Measurements from ENCODE around the gene UBALD2. TPM values are rescaled to one million over a fixed set of nuclear protein-coding genes. Genes with fewer than 3 reads are reported as not detected.
"Not testable (repeated sequence)": the region's sequence is repeated elsewhere in the genome, so short reads cannot be mapped to it uniquely, and the experiment has no call there.

UBALD2 gene
- total RNA-seq, 1 donor from 2014 or later, result 8.2 TPM

DNA sequence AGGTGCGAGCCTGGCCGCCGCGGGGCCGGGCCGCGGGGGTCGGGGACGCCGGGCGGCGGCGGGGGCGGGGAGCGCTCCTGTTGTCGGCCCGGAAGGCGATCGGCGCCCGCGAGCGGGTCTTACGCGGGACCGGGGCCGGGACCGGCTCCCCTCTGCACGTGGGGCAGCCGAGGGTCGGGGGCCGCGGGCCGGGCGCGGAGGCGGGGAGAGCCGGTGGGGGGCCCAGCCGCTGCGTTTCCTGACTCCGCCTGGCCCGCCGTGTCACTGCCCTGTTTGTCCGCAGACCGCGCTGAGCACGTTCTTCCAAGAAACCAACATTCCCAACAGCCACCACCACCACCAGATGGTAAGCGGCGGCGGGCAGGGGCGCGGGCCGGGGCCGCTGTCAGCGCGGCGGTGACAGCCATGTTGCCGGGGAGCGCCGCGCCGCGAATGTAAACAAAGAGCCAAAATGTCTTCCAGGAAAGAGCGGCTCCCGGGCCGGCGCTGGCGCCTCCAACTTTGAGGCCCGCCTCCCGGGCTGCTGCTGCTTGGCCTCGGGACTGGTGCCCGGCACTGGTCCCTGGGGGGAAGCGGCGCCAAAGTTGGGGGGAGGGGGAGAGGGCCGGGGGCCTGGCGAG lies 586 bp downstream of the UBALD2 start:
- peak; percentile 63 for DNase-seq (ENCODE audit: low spot score)

DNA sequence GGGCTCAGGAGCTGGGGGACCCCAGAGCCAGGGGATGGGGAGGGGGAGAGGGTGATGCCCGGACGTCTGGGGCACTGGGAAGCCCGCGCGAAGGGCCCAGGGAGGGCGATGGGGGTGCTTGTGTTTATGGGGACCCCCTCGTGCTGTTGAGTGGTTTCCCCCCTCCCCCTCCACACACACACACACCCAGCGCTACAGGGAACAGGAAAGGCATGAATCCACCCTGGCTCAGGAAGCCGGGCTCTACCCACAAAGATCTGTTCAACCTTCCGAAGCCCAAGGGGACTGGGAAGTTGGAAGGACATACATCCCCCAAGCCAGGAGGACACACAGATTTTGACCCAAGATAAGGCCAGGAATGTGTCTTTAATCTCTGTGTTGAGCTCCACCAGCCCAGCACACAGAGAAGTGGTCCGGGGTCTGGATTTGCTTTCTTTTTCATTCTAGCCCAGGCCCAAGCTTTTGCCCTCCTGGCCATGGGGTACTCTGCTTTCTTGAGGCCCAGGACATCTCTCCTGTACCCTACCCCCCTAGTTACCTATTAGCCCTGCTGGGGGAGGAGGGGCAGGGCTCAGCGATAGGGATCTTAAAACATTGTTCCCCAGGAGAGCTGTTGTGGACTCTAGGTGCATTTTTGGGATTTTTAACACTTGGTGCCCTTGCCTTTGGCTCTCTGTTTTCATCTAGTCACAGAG lies 1.2 kb downstream of the UBALD2 start:
- DNase-seq (ENCODE audit: low spot score), result no peak

DNA sequence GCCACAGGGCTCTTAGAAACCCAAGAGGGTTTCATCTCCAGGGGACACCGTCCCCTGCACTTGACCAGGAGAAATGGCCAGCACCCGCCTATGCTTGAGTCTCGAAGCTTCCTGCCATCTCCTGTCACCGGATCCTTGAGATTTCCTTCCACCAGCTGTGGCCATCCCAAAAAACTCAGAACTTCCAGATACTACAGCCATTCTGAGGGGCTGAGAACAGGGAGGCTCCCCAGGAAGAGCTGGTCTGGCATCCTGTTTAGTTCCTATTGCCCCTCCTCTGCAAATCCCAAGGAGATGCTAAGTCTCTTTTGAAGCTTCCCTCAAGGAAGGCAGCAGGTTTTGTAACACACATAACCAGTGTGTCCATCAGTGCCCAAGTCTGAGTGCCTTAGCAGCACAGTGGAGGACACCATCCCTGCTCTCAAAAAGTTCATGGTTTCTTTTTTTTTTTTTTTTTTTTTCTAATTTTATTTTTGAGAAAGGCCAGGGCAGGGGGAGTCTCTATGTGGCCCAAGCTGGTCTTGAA lies 2.0 kb downstream of the UBALD2 start:
- DNase-seq (ENCODE audit: low spot score), result no peak

DNA sequence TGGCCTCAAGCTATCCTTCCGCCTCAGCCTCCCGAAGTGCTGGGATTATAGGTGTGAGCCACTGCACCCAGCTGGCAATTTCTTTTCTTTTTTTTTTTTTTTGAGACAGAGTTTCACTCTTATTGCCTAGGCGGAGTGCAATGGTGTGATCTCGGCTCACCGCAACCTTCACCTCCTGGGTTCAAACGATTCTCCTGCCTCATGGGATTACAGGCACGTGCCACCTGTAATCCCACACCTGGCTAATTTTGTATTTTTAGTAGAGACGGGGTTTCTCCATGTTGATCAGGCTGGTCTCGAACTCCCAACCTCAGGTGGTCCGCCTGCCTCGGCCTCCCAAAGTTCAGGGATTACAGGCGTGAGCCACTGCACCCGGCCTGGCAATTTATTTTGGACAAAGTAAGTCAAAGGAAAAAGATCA lies 2.4 kb downstream of the UBALD2 start:
- DNase-seq (ENCODE audit: low spot score), result not testable (repeated sequence)

- DNase-seq (ENCODE audit: low spot score), result no peak
Observed at GRCh38 chr17:76268015-76268749, 3.0 kb downstream of the UBALD2 start.

GRCh38 chr17:76268991-76269981 lies 4.1 kb downstream of the UBALD2 start:
- DNase-seq (ENCODE audit: low spot score), result no peak

GRCh38 chr17:76270127-76270592 lies 5.0 kb downstream of the UBALD2 start:
- DNase-seq (ENCODE audit: low spot score), result no peak

DNA sequence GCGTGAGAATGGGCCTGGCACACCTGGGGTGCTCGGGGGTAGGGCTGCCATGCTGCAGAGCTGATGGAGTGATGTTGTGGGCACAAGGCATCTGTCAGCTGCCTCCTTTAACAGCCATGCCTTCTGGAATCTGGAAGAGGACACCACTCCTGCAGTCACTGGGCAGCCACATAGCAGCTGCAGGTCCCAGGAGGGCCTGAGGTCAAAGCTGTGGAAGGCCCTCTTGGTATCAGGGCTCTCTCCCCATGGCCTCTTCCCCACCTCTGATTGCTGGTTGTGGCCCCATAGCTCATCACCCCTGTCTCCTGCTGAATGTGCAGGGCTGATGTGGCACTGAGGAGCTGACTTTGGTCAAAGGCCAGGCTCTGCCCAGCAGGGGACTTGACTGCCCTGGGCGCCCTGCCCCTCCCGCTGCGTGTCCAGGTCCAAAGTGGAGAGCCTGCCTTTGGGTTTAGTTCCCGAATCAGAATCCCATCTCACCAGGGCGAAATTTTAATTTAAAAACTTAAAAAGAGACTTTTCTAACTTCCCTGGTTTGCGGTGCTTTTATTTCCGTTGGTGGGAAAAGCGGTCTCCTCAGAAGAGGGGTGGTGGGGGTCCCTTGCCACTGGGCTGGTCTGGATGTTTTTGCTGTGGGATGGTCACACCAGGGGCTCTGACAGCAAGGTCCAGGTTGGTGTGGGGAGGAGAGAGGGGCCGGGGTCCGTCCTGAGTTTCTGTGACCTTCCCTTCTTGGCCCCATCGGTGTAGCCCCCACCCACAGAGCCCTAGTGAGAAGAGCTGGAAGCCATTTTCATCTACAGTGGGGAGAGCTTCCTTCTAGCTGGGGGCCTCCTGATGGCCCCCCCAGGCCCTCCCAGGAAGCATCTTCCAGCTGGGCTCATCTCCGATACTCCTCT lies 5.9 kb downstream of the UBALD2 start:
- DNase-seq (ENCODE audit: low spot score), result no peak

DNA sequence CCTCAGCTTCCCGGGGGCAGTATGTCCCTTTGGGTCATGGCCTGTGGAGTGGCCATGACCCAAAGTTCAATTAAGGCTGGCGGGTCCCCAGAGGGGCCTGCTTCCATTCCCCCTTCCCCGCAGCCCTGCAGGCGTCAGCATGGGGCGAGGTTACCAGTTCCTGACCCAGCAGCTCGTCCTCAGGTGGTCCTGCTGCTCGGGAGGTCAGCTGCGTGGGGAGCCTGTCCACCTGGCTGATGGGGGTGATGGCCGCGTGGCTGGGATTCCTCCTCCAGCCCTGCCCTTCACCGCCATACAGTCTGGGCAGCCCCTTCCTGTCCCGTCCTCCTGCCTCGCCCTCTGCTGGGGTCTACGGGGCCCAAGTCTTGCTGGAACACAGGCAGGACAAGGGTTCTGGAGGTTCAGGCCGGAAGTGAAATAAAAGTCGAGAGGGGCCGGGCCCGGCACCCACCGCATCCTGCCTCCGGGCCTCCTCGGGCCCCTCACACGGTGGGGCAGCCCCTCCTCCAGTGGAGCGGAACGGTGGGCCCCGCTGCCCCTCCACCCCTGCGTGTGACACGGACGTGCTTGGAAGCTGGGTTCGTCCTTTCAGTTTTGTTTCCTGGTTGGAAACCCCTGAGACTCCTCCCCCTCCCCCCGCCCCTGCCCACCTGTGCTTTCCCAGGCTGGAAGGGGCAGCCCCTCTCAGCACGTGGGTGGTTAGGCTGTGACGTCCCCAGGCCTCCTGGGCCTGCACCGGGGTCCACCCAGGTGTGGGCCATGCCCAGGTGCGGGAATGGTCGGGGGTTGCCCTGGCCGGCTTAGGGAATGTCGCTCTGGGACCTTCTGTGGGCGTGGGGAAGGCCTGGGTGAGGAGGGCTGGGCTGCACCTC lies 6.8 kb downstream of the UBALD2 start:
- DNase-seq (ENCODE audit: low spot score), result peak; percentile 31

GRCh38 chr17:76272541-76273444 lies 7.6 kb downstream of the UBALD2 start:
- DNase-seq (ENCODE audit: low spot score), result no peak

DNA sequence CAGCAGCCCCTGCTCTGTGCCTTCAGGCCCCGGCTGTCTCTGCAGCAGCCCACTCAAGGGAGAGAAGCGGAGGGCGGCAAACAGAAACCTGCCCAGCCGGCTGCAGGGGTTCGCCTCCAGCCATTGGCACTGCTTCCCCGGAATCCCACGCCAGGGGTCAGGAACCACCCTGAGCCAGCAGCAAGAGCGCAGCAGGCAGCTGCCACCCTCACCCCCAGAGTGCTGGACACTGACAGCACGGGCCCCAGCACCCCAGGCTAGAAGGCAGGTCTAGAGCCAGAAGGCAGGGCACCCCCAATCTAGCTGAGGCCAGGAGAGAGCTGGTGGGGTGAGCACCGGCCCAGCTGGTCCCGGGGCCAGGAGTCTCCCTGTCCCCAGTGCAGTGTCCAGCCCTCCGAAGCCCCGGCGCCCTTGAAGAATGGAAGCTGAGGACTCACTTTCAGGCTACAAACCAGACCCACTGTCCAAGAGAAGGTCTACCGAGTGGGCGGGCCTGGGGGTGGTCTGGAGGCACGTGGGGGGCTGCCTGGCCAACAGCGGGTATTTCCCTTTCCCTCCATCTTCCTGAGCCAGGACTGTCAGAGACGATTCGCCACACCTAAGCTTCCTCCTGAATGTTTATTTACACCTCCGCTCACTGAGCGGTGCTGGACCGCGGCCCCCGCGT lies 8.4 kb downstream of the UBALD2 start:
- no peak for DNase-seq (ENCODE audit: low spot score)

- no peak for DNase-seq (ENCODE audit: low spot score)
Observed at GRCh38 chr17:76274112-76274956, 9.2 kb downstream of the UBALD2 start.

GRCh38 chr17:76275382-76276068 lies 10.4 kb downstream of the UBALD2 start:
- no peak for DNase-seq (ENCODE audit: low spot score)

- no peak for DNase-seq (ENCODE audit: low spot score)
Observed at GRCh38 chr17:76276069-76276431, 10.9 kb downstream of the UBALD2 start.

- DNase-seq (ENCODE audit: low spot score), result no peak
Observed at GRCh38 chr17:76276461-76277299, 11.5 kb downstream of the UBALD2 start.

Data from umbilical cord (tissue), 2 donors.